Colon (tissue), 2 donors: ENCODE data around the gene TMEM120A.
"Not testable (repeated sequence)": the region's sequence is repeated elsewhere in the genome, so short reads cannot be mapped to it uniquely, and the experiment has no call there.

ENCODE experiments used
- FAIRE-seq: peaks from 2 replicates; lab custom pipeline; 2012; peaks lifted over from hg19 to GRCh38; lab: Jason Lieb, UNC
- donor health status: control.
- donor health status: control.

The TMEM120A gene

GRCh38 chr7:75994388-75995051, at the start of gene TMEM120A:
TMEM120A (minus strand) TSS chr7:75994595; CDS start chr7:75994570, 25 bp downstream.
- FAIRE-seq, result no peak

DNA sequence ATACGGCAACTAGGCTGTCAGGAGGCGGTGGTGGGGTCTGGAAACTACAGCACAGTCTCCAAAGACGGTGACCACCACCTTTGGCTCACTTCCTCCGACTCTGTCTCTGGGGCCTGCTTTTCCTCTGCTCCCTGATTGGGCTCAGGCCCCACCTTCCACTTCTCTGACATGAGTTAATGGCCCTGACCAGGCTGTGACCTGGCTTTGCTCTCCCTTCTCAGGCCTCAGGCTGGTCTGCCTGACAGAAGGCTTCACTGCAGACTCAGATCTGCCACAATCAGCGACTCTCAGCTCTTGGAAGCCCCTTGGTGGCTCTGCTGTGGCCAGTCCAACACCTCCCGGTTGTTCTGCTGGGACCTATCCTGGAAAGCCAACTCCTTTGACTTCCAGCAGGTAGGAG, 45.7 kb upstream of the TMEM120A start:
- FAIRE-seq, result no peak

DNA sequence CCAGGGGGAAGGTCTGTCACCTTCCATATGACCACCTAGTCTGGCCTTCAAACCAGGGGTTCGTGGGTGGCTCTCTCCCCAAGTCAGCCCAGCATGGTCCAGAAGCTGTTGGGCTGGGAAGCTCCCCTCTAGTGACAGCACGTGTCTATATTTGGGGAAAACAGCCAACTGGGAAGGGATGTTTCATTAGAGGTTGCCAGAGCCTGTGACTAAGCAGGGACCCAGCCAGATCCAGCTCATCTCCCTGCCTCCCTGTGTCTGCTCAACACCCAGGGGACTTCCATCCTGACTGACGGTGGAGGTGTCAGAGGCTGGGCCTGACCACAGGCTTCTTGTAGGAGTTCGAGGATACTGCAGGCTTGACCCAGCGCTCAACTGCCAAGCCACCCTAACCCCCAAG, 42.9 kb upstream of the TMEM120A start:
- no peak for FAIRE-seq

DNA sequence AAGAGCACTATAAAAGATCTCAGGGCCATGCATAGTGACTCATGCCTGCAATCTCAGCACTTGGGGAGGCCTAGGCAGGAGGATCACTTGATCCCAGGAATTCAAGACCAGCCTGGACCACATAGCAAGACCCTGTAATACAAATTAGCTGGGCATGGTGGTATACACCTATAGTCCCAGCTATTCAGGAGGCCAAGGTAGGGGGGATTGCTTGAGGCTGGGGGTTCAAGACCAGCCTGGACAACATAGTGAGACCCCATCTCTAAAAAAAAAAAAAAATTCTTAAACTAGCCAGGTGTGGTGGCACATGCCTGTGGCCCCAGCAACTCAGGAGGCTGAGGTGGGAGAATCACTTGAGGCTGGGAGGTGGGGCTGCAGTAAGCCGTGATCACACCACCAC, 37.6 kb upstream of the TMEM120A start:
- FAIRE-seq, result no peak

- not testable (repeated sequence) for FAIRE-seq
Observed at GRCh38 chr7:76029682-76030081, 35.3 kb upstream of the TMEM120A start.

GRCh38 chr7:76023002-76023401, 28.6 kb upstream of the TMEM120A start:
- no peak for FAIRE-seq

DNA sequence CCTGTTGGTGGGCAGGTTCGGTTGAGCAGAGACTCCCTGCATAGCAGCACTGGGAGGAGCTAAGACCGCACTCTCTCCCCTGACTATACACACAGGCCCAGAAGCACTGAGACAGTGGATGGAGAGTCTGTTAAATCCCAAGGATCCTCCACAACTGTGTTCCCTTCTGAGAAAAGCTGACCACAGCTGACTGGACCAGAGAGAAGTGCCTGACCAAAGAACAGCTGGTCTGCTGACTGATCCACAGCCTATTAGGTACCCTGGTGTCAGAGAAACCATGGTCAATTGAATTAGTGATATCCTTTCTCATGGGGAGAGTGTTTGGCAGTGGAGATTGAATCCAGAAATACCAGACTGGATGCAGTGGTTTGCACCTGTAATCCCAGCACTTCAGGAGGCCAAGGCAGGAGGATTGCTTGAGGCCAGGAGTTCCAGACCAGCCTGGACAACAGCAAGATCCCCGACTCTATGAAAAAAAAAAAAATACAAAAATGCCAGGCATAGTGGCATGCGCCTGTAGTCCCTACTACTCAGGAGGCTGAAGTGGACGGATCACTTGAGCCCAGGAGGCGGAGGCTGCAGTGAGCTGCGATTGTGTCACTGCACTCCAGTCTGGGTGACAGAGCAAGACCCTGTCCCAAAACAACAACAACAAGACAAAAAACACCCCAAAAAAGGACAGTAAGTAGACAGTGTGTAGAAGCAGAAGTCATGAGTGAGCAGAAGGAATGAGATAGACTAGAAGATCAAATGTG, 27.8 kb upstream of the TMEM120A start:
- no peak for FAIRE-seq

- no peak for FAIRE-seq
Observed at GRCh38 chr7:76020031-76020714, 25.8 kb upstream of the TMEM120A start.

- not testable (repeated sequence) for FAIRE-seq
Observed at GRCh38 chr7:76018520-76018919, 24.1 kb upstream of the TMEM120A start.

- no peak for FAIRE-seq
Observed at GRCh38 chr7:76016191-76016947, 22.0 kb upstream of the TMEM120A start.

DNA sequence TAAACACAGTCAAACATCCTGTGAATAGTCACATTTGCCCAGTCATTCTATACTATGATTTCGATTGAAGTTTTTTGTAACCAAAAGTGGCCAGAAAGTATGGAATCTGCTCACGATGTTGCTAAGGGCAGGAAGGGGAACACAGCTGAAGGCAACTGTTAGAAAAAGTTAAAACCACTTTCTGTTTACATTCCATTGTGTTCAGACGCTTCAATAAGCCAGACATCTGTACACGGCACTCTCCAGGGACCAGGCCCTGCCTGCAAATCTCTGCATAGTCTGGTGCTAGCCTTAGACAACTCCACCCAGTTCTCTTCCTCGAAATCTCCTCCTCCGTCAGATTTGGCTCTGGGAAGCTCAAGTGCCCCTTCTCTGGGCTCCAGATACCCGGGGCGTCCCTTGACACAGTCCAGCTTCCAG, 17.1 kb upstream of the TMEM120A start:
- no peak for FAIRE-seq

DNA sequence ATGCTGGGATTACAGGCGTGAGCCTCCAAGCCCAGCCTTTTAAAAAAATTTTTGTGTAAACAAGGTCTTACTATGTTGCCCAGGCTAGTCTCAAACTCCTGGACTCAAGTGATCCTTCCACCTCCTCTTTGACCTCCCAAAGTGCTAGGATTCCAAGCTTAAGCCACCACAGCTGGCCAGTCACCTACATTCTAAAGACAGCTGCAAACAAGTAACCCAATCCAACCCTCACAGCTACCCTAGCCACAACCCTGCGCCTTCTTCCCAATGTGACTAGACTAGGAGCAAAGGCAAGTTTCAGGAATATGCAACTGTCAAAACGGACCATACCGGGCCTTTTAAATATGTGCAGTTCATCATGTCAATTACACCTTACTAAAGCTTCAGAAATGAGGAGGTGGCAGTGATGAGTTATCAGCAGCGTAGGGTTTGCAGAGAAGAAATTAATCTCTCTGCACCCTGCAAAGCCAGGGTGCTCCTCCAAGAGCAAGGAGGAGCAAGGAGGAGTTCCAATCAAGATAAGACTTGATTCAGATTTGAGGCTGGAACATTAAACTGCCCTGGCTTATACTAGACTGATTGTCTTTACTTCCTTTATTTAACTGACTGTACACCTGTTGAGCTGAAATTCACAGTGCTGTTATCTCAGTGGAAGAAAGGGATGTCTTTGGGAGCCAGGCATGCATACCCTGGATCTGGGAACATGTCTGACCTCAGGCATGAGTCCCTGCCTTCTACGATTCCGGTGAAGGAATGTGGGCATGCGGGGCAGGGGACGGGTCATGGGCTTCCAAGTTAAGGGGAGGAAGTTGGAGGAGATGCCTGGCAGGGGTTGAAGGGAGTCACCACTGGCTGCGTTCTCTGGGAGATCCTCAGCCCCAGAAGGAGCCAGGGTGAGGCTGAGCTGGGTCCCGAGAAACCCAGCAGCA, 15.5 kb upstream of the TMEM120A start:
- no peak for FAIRE-seq

DNA sequence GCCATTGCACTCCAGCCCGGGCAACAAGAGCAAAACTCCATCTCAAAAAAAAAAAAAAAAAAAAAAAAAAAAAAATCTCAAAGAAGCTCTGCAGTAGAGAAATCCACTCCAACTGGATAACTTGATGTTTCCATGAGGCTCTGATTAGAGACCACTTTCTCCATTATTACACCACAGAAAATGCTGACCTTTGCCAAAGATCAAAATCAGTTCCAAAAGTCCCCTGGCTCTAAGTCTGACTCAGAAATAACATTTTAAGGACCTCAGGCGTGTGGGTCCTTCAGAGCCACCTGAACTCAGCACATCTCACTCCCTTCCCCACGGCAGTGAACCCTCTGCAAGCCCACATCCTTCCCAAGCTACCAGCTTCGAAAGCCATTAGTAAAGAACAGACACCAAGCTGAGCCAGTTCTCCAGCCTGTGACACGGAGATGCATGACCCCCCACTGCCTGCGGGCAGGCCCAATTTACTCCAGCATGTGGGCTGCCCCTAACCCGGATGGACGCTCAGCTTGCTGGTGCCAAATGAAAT, 13.8 kb upstream of the TMEM120A start:
- FAIRE-seq, result no peak

DNA sequence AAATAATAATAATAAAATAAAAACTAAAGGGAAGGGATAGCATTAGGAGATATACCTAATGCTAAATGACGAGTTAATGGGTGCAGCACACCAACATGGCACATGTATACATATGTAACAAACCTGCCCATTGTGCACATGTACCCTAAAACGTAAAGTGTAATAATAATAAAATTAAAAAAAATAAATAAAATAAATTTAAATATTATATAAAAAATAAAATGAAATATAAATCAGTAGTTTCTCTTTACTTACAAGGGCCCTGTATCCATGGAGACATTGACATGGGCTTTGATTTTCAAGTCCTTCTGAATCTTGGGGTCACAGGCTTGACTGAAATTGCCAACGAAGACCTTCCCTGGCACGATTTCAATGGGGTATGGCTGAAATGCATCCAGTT, 10.6 kb upstream of the TMEM120A start:
- FAIRE-seq, result not testable (repeated sequence)

GRCh38 chr7:76003351-76003750, 9.0 kb upstream of the TMEM120A start:
- FAIRE-seq, result no peak

- no peak for FAIRE-seq
Observed at GRCh38 chr7:76002822-76003221, 8.4 kb upstream of the TMEM120A start.

- no peak for FAIRE-seq
Observed at GRCh38 chr7:76002139-76002538, 7.7 kb upstream of the TMEM120A start.

GRCh38 chr7:76000566-76000965, 6.2 kb upstream of the TMEM120A start:
- FAIRE-seq, result no peak

- no peak for FAIRE-seq
Observed at GRCh38 chr7:75998038-75998437, 3.6 kb upstream of the TMEM120A start.

DNA sequence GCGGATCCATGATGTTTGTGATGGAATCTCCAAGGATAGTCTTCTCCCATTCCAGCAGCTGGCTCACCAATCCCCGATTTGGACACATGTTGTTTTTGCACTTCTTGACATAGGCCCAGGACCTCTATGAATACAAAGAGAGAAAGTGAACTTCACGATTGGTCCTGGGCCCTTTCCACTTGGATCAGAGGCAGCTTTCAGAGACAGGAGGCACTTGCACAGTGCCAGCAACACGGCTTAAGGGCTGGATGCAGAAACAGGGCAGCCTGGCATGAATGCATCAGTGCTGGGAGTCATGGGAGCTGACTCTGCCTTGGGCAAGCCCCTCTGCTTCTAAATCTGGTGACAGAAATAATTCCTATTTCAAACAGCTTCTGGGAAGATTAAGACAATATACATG, 2.1 kb upstream of the TMEM120A start:
- no peak for FAIRE-seq

GRCh38 chr7:75995996-75996395, 1.6 kb upstream of the TMEM120A start:
- no peak for FAIRE-seq
